Endothelial cell of umbilical vein (primary cell): ENCODE results near the gene VIL1. TPM values are rescaled to one million over a fixed set of nuclear protein-coding genes. Genes with fewer than 3 reads are reported as not detected.
A peak's percentile ranks its signal among the peaks of the same experiment; 100 is the strongest.

Experiments
- BruUV-seq: library from RNA; stranded (reverse); fragments of 400-500 nt; replicated peaks from 2 replicates; lab custom pipeline; 2021; lab: Mats Ljungman, UMichigan
- CTCF ChIA-PET: fragments of 300-600, 350-600 bp; sonication (Branson Sonifier 250); formaldehyde crosslinking; loops from one replicate; lab custom pipeline; 2021; ENCODE audit warnings: antibody characterized with exemption, inconsistent platforms; lab: Charles Lee
- POLR2A ChIA-PET: fragments of 300-600, 350-600 bp; sonication (Branson Sonifier 250); formaldehyde crosslinking; loops from one replicate; lab custom pipeline; 2021; ENCODE audit warnings: antibody characterized with exemption, inconsistent platforms; lab: Charles Lee
- DNase-seq: peaks from one replicate; pipeline ENCODE4 v3.0.0-alpha.2; 2011; ENCODE audit warnings: low read depth, low spot score
- FAIRE-seq: peaks from 2 replicates; lab custom pipeline; 2011; peaks lifted over from hg19 to GRCh38; lab: Jason Lieb, UNC
- H2AFZ ChIP-seq: 2 replicates; pipeline ENCODE4 v1.6.0; 2012; ENCODE audit warnings: low read depth, low read length, control low read depth, inconsistent platforms
- H3K27ac ChIP-seq: 2 replicates; pipeline ENCODE4 v1.5.1; 2011; ENCODE audit warnings: low read depth, mild to moderate bottlenecking, control low read depth, low read length, moderate library complexity; ENCODE audit not compliant: insufficient read depth
- H3K27me3 ChIP-seq, 2 experiments: 2 replicates each; pipeline versions ENCODE4 v1.6.0 to v1.6.1; 2011; ENCODE audit warnings: low read length in 2 of 2, mixed read lengths in 1 of 2; ENCODE audit not compliant: control insufficient read depth in 2 of 2, insufficient read depth in 2 of 2
- H3K36me3 ChIP-seq, 2 experiments: 2 replicates in 1 of 2; 3 replicates in 1 of 2; pipeline ENCODE4 v1.5.1; 2011; ENCODE audit warnings: low read length in 2 of 2, mild to moderate bottlenecking in 1 of 2, moderate library complexity in 1 of 2; ENCODE audit not compliant: control insufficient read depth in 2 of 2, insufficient read depth in 2 of 2; ENCODE audit errors: extremely low read depth in 1 of 2
- H3K4me1 ChIP-seq: 3 replicates; pipeline ENCODE4 v1.5.1; 2011; ENCODE audit warnings: mild to moderate bottlenecking, low read length; ENCODE audit not compliant: control insufficient read depth, insufficient read depth; ENCODE audit errors: extremely low read depth
- H3K4me2 ChIP-seq: 2 replicates; pipeline ENCODE4 v1.6.1; 2011; ENCODE audit warnings: low read length, control low read depth, mixed read lengths; ENCODE audit not compliant: insufficient read depth
- H3K4me3 ChIP-seq, 3 experiments: fragments of 200-600 bp in 1 of 3; sonication (generic), shearing (Covaris generic) in 1 of 3; replicated peaks in 1 of 3; 2 replicates each; pipeline ENCODE4 v1.5.1; 2011 to 2016; ENCODE audit warnings: control low read depth in 3 of 3, low read length in 3 of 3, mild to moderate bottlenecking in 2 of 3, inconsistent platforms in 1 of 3, low read depth in 1 of 3, moderate library complexity in 1 of 3; ENCODE audit not compliant: insufficient read depth in 1 of 3
- H3K79me2 ChIP-seq: 2 replicates; pipeline ENCODE4 v1.6.0; 2012; ENCODE audit warnings: low read length, inconsistent platforms; ENCODE audit not compliant: control insufficient read depth, insufficient read depth
- H3K9ac ChIP-seq: replicated peaks from 2 replicates; pipeline ENCODE3; 2011; ENCODE audit warnings: low read length, control low read depth; ENCODE audit not compliant: insufficient read depth; ENCODE audit errors: extremely low read depth
- H3K9me1 ChIP-seq: replicated peaks from 3 replicates; pipeline ENCODE4 v1.6.0; 2011; ENCODE audit warnings: mild to moderate bottlenecking, low read length; ENCODE audit not compliant: control insufficient read depth, insufficient read depth; ENCODE audit errors: extremely low read depth
- H3K9me3 ChIP-seq: replicated peaks from 2 replicates; pipeline ENCODE4 v1.5.1; 2012; ENCODE audit warnings: low read length, inconsistent platforms; ENCODE audit not compliant: control insufficient read depth, insufficient read depth
- H4K20me1 ChIP-seq: replicated peaks from 2 replicates; pipeline ENCODE3; 2011; ENCODE audit warnings: mild to moderate bottlenecking, low read length; ENCODE audit not compliant: control insufficient read depth, insufficient read depth; ENCODE audit errors: extremely low read depth
- EZH2 ChIP-seq: IDR thresholded peaks from 2 replicates; pipeline ENCODE4 v1.6.1; 2012; ENCODE audit warnings: borderline replicate concordance, low read depth, mild to moderate bottlenecking, moderate library complexity, low read length, inconsistent platforms; ENCODE audit not compliant: severe bottlenecking
- FOS ChIP-seq: IDR thresholded peaks from 2 replicates; pipeline ENCODE4 v1.6.1; 2011; ENCODE audit warnings: mild to moderate bottlenecking, low read length, moderate library complexity, borderline replicate concordance; ENCODE audit not compliant: insufficient read depth
- GATA2 ChIP-seq: IDR thresholded peaks from 2 replicates; pipeline ENCODE4 v1.7.0; 2011; ENCODE audit warnings: low read depth, mild to moderate bottlenecking, moderate library complexity, mixed read lengths, low read length; ENCODE audit not compliant: insufficient read length, insufficient read depth
- JUN ChIP-seq: IDR thresholded peaks from 2 replicates; pipeline ENCODE4 v1.6.1; 2011; ENCODE audit warnings: borderline replicate concordance, low read depth; ENCODE audit not compliant: insufficient read length, insufficient read depth
- MAX ChIP-seq: IDR thresholded peaks from 2 replicates; pipeline ENCODE4 v1.6.1; 2011; ENCODE audit not compliant: insufficient read depth, insufficient read length
- MYC ChIP-seq: IDR thresholded peaks from one replicate; pipeline ENCODE4 v1.6.1; 2011; ENCODE audit warnings: mild to moderate bottlenecking, low read depth, low read length
- POLR2A ChIP-seq: IDR thresholded peaks from 2 replicates; pipeline ENCODE4 v1.6.1; 2012; ENCODE audit warnings: low read depth, mild to moderate bottlenecking, control low read depth, low read length
- POLR2AphosphoS5 ChIP-seq: IDR thresholded peaks from 2 replicates; pipeline ENCODE4 v1.6.1; 2012; ENCODE audit warnings: low read depth, mild to moderate bottlenecking, control low read depth, low read length, moderate library complexity; ENCODE audit not compliant: insufficient read depth
- dilution Hi-C: fragments of 300-500 bp; cut with MboI; formaldehyde crosslinking; loops from one replicate; pipeline ENCODE4 v1.15.0; 2019; ENCODE audit warnings: low sequenced_read_pairs; ENCODE audit not compliant: extremely low pct_ligation_motif_present
- intact Hi-C: fragments of 100-400 bp; cut with micrococcal nuclease; formaldehyde crosslinking; loops from one replicate; pipeline ENCODE4 v1.10.0; 2022
- polyA plus RNA-seq, 4 experiments: library from polyadenylated mRNA; depleted of rRNA in 3 of 4; stranded (reverse) in 3 of 4; unstranded in 1 of 4; fragments of >200 nt; gene quantifications; 2 replicates each; pipeline versions ENCODE4 v1.2.1 to v1.2.3, GENCODE V29; 2011 to 2012; ENCODE audit warnings: missing spikeins in 1 of 4
- total RNA-seq: library from RNA; stranded (reverse); gene quantifications from 2 replicates; pipeline ENCODE4 v1.2.3, GENCODE V29; 2021
- TF ChIP-seq, protein P1 (sequence below), 2 donors: IDR thresholded peaks; 1 replicate in 1 of 2; 2 replicates in 1 of 2; pipeline ENCODE4 v1.5.1; 2011; ENCODE audit warnings: low read length in 2 of 2, mild to moderate bottlenecking in 2 of 2, moderate library complexity in 2 of 2, control low read depth in 1 of 2, inconsistent platforms in 1 of 2, low read depth in 1 of 2; ENCODE audit not compliant: insufficient read depth in 1 of 2; ENCODE audit errors: extremely low read depth in 1 of 2

The VIL1 gene
- total and polyA plus RNA-seq, 2 donors (not counting 3 experiments of a cell fraction or from before 2014, with no cell fraction given) = not detected

- H2AFZ ChIP-seq = peak overlapping the region; percentile 89
- H4K20me1 ChIP-seq = no peaks in the 10 kb centered on the region
- dilution Hi-C loops = no loop called here
- no TSS peak for BruUV-seq
- H3K27me3 ChIP-seq = no peaks in the 10 kb centered on the region
- peaks cover 0 to under 1% of the 10 kb centered on the region in 2 experiments for H3K36me3 ChIP-seq
- peak overlapping the region; percentile 38 for H3K4me2 ChIP-seq
- H3K9me1 ChIP-seq = no peaks in the 10 kb centered on the region
- ChIA-PET POLR2A (interaction anchor here (1.5 kb wide), 1 partner anchor 74 kb away, joined by 3 read pairs; no protein-coding TSS in a partner anchor), CTCF (interaction anchor here (0.5 to 5.7 kb wide), 42 partner anchors 9 to 451 kb away, joined by 3 to 99 read pairs (median 4); partner anchors contain the start of genes AAMP, CATIP, PNKD and SLC11A1)
- no peak for TF ChIP-seq JUN
- TF ChIP-seq MYC = no peak
- TF ChIP-seq GATA2 = no peak
- TF ChIP-seq MAX = no peak
- TF ChIP-seq FOS = no peak
- TF ChIP-seq, protein P1, sequence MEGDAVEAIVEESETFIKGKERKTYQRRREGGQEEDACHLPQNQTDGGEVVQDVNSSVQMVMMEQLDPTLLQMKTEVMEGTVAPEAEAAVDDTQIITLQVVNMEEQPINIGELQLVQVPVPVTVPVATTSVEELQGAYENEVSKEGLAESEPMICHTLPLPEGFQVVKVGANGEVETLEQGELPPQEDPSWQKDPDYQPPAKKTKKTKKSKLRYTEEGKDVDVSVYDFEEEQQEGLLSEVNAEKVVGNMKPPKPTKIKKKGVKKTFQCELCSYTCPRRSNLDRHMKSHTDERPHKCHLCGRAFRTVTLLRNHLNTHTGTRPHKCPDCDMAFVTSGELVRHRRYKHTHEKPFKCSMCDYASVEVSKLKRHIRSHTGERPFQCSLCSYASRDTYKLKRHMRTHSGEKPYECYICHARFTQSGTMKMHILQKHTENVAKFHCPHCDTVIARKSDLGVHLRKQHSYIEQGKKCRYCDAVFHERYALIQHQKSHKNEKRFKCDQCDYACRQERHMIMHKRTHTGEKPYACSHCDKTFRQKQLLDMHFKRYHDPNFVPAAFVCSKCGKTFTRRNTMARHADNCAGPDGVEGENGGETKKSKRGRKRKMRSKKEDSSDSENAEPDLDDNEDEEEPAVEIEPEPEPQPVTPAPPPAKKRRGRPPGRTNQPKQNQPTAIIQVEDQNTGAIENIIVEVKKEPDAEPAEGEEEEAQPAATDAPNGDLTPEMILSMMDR (IDR thresholded peaks at IDR 0.05; ENCODE audit: extremely low read depth in 1 of 2, insufficient read depth in 1 of 2, low read depth in 1 of 2, low read length in 2 of 2) = no peak
- TF ChIP-seq POLR2A = no peak
- TF ChIP-seq EZH2 = no peak
- no peak for TF ChIP-seq POLR2AphosphoS5
- H3K4me3 ChIP-seq = peak overlapping the region in 2 of 3 experiments; percentile 51 to 55
- H3K79me2 ChIP-seq = peaks cover 17% of the 10 kb centered on the region
- H3K4me1 ChIP-seq = peaks cover 33% of the 10 kb centered on the region
- no peak for FAIRE-seq
- H3K27ac ChIP-seq = peak overlapping the region; percentile 82
- peak; percentile 62 for DNase-seq
- H3K9me3 ChIP-seq = no peaks in the 10 kb centered on the region
- peak overlapping the region; percentile 69 for H3K9ac ChIP-seq
- intact Hi-C loops = loop anchor here (1.0 to 5.0 kb wide), 7 partner anchors 29 to 235 kb away; partner anchors contain the start of gene TMBIM1
These were observed 22.0 kb upstream of the VIL1 start for GRCh38 chr2:218396688-218397462.
